GM21786 (cell line): ENCODE results near the gene KMT5C.
"Not testable (repeated sequence)": the region's sequence is repeated elsewhere in the genome, so short reads cannot be mapped to it uniquely, and the experiment has no call there.

Experiments used
- ATAC-seq: cut with Tn5 transposase; IDR thresholded peaks from one replicate; pipeline ENCODE4 v1.9.1; 2021; ENCODE audit not compliant: unreplicated experiment

KMT5C gene

DNA sequence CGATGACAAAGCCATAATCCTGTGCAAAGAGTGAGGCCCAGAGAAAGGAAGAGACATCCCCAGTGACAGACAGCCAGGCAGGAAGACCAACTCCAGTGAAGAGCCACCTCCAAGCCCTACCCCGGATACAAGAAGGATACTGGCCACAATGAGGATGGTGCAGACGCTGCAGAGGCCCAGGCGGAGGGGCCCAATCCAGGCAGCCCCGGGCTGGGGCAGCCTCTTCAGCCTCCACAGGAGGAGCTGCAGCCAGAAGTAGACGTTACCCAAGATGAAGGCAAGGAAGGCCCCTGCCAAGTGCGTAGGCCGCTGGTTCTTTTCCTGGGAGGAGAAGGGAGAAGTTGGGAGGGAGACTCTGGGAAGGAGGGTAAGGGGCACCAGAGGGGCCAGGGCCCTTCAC is 23.0 kb upstream of the KMT5C start:
- no peak for ATAC-seq

DNA sequence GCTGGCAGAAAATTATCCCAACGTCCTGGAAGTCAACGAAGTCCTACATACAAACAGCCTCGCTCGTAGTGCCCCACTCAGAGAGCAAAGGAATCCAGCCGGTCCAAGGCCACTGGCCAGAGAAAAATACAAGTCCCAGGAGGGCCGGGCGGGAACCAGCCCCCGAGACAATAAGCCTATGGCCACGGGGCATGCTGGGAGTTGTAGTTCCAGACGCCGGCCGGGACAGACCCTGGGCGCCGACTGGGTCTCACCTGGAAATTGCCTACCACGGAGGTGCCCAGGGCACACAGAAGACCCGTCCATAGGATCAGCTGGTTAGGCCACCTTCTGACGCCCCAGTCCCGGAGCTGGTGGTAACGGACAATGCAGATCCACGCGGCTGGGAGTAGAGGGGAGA is 19.9 kb upstream of the KMT5C start:
- no peak for ATAC-seq

DNA sequence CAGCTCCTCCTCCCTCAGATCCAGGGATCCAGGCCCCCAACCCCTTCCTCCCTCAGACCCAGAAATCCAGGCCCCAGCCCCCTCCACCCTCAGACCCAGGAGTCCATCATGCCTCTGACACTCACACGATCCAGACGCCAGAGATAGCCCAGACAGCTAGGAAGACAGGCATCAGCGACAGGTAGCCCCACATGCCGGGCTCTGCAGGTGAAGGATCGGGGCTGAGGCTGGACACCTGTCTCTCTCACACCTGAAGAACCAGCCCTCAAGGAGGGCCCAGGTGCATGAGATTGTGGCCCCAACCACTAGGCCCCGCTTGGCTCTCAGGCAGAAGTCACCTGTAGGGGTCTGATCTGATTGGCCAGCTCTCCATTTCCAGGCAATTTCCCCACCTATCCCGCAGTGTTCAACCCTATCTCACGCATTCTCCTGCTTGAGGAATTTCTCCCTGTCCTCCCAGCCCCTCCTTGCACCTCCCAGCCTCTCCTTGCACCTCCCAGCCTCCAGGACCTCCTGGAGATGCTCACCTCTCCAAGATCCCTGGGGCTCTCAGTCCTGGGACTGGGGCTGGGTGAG is 18.7 kb upstream of the KMT5C start:
- no peak for ATAC-seq

DNA sequence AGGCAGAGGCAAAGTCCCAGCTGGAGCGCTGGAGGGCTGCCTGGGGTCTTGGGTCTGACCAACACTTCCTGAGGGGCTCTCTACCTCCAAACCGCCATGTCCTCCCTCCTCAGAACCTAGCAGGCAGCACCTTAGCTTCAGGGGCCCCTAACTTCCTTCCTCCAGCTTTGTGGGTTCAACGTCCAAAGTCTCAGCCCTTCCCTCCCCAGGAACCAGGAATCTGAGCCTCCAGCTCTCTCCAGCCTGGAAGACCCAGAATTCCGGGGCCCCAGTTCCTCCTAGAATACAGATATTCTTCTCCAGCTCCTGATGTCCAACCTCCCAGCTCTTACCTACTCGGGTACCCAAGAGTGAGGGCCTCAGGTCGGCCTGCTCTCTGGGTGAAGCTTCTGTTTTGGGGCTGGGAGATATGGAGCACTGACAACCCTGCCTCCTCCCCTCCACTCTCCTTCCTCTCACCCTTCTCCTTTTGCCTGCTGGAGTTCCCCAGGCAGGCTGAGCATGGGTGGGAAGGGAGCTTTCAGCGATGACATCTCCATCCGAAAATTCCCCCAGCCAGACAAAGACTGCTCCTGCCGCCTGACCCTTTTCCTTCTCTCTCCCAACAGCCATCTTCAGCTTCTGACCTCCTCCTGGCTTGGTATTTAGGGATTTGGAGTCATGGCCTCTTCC is 18.1 kb upstream of the KMT5C start:
- ATAC-seq, result no peak

DNA sequence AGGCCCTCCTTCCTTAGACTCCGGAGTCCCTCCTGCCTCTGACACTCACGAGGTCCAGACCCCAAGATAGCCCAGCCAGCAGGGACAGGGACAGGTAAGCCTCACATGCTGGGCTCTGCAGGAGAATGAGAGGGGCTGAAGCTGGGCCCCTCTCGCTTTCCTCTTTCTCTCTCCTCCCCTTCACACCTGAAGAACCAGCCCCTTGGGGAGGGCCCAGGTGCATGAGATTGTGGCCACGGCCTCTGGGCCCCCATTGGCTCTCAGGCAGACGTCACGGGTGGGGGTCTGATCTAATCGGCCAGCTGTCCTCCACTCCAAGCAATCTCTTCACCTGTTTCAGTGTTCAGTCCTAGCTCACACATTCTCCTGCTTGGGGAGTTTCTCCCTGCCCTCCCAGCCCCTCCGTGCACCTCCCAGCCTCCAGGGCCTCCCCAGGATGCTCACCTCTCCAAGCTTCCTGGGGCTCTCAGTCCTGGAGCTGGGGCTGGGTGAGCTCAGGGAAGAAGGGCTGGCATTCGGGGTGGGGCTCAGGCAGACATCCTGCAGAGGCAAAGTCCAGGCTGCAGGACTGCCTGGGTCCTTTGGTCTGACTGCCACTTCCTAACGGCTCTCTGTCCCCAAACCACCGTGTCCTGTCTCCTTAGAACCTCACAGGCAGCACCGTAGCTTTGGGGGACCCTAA is 17.3 kb upstream of the KMT5C start:
- no peak for ATAC-seq

DNA sequence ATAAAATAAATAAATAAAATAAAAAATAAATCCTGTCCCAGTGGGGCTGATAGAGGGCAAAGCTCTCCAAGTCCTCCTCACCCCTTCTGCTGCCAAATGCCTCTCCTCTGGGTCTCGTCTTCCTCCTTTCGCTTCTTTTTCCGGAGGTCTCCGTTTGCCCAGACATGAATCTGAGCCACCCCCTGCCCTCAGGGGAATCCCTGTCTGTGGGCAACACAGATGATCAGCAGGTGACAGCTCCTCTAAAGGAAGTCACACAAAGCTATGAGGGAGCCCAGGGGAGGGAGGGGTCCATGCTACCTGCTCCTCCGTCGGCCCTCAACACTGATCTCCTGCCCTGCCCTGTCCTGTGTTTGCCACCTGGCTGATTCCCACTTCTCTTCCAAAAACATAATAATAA is 15.0 kb upstream of the KMT5C start:
- no peak for ATAC-seq

DNA sequence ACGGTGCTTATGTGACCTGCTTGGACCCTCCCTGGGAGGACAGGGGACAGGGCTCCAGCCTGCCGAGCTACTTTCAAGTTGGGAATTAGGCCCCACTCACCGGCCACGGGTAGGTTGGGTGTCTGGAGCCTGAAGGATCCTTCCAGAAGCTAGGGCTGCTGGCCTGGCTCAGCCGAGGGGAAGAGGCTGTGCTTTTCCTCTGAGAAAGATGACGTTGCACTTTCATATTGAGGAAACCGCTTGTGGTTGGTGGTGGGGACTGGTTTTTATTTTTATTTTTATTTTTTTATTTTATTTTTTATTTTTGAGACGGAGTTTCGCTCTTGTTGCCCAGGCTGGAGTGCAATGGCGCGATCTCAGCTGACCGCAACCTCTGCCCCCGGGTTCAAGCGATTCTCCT is 14.5 kb upstream of the KMT5C start, which contains the start of gene TMEM150B:
TMEM150B (minus strand) TSS at position 170 of the 400 bp plus-strand sequence. CDS start 4,305 bp downstream, outside the sequence.
- no peak for ATAC-seq

DNA sequence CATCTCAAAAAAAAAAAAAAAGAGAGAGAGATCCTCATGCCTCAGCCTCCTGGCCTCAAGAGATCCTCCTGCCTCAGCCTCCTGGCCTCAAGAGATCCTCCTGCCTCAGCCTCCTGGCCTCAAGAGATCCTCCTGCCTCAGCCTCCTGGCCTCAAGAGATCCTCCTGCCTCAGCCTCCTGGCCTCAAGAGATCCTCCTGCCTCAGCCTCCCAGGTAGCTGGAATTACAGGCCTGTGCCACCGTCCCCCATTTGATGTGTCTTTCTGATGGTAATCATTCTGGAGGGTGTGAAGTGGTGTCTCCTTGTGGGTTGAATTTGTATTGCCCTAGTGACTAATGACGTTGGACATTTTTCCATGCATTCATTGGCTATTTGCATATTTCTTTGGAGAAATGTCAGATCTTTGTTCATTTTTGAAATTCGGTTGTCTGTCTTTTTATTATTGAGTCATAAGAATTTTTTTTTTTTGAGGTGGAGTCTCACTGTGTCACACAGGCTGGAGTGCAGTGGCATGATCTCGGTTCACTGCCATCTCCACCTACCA is 10.8 kb upstream of the KMT5C start:
- not testable (repeated sequence) for ATAC-seq

DNA sequence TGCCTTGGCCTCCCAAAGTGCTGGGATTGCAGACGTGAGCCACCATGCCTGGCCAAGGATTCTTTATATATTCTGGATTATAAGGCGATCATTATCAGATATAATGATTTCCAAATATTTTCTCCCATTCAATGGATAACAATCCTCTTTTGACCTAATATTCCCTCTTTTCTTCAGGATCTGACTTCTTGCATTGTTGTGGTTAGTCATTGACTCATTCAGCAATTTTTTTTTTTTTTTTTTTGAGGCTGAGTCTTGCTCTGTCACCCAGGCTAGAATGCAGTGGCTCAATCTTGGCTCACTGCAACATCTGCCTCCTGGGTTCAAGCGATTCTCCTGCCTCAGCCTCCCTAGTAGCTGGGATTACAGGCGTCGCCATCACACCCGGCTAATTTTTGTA is 9.9 kb upstream of the KMT5C start:
- ATAC-seq, result not testable (repeated sequence)

DNA sequence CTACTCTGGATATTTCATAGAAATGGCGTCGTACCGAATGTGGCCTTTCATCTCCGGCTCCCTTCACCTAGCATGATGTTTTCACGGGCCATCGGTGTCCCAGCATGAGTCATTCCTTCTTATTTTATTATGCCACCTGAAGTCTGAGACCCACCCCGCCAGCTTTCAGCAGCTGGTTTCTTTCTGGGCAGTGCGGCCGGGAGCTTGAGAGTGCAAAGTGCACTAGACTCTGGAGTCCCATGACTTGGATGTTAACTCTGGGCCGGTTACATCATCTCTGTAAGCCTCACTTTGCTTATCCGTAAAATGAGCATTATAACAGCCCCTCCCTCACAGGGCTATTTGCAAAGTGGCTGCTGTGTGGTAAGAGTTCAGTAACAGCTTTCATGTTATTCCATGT is 5.8 kb upstream of the KMT5C start:
- ATAC-seq, result no peak

DNA sequence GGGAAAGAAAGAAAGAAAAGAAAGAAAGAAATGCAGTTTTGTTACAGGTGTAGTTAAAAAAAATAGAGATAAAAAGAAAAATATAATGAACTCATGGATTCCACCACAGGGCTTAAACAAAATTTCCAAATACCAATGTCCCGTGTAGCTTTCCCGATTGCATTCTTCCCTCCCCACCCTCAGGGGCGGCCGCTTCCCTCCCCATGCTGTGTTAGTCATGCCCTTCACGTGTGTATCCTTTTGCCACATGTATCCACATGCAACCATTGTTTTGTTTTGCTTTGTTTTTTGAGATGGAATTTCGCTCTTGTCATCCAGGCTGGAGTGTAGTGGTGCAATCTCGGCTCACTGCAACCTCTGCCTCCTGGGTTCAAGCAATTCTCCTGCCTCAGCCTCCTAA is 3.6 kb upstream of the KMT5C start:
- ATAC-seq, result no peak

DNA sequence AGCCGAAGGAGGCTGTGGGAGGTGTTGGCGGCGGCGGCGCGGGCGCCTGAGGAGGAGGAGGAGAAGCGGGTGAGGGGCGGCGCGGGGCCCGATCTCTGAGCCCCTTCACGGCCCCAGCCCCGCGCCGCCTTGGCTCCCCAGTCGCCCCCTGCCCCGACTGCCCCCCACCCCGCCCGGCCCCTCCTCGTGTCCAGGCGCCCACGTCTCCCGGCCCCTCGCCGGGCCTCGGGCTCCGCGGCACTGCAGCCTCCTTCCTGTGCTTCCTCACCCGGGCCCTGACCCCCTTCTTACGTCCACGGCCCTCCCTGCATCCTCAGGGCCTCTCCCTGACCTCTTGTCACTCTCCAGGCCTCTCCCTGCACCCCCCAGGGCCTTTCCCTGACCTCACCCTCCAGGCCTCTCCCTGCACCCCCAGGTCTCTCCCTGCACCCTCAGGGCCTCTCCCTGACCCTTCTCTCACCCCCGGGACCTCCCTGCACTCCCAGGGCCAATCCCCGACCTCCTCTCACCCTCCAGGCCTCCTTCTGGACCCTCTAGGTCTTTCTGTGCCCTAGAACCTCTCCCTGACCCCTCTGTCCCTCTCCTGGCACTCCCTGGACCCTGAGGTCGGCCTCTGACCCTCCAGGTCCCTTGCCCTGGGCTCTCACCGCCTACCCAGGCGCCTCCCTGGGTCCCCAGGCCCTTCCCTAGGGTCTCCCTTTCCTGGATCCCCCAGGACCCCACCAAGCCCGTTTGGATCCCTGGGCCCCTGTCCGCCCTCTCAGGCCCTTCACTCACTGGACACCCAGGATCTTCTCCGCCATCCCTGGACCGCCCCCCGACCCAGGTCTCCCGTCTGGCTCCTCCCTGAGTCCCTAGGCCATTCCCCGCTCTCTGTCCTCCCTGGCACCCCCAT is 460 bp downstream of the KMT5C start:
- no peak for ATAC-seq

DNA sequence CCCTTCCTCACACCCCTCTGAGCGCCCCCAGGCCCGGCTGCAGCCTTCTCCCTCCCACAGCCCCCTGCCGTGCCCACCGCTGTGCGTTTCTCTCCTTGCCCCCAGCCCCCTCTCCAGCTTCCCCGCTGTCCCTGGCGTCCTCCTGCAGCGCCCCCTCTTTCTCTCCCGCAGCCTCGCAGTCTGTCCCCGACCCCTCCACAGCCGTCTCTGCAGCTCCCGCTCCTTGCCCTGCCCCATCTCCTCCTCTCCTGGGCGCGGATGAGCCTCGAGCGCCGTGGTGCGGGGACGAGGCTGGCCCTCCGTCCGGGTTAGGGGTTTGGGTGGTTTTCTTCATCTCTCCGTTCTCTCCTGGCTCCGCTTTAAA is 1.1 kb downstream of the KMT5C start:
- ATAC-seq, result no peak

DNA sequence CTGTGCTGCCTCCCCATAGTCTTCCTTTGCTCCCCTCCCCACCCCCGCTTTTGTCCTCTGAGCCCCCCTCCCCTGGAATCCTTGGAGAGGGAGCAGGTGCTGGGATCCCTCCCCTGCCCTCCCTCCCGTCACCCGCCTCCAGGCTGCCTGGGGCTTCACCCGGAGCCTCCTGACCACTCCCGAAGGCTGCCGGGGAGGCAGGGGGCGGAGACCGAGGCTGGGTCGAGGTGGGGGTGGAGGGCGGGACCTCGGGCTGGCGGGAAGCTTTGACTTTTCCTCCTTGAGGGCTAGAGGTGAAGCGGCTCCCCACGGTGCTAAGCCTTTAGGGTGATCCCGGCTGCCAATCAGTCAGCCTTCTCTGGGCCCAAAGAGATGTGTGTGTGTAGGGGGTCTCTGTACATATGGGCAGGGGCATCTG is 1.5 kb downstream of the KMT5C start:
- no peak for ATAC-seq

DNA sequence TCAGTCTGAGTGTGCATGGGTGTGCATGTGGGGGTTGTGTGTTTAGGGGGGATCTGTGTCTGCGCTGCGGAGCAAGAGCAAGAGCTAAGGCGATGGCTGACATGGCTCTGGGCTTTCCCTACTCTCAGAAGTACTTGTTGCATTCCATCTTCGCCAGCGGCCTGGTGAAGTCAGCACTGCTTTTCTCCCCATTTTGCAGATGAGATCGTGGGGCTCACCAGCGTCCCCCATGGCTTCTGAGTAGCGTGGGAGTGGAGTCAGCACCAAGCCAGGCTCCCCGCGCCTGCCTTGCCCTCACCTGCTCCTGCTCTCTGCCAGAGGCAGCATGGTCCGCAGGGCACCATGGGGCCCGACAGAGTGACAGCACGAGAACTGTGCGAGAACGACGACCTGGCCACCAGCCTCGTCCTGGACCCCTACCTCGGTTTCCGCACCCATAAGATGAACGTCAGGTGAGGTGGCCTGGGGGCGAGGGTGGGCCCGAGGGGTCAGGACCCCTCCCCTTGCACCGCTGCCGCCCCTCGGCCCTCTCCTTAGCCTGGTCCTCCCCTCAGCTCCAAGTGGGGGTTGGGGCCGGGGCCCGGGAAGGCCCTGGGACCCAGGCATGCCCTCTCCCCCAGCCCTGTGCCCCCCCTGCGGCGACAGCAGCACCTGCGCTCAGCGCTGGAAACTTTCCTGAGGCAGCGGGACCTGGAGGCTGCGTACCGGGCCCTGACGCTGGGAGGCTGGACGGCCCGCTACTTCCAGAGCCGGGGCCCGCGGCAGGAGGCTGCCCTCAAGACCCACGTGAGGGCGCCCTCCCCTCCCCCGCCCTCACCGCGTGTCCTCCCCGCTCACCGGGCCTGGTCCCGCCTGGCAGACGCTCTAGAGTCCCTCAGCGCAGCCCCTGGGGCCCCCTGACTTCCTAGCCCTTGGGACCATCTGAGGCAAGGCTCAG is 2.2 kb downstream of the KMT5C start:
- ATAC-seq, result no peak

DNA sequence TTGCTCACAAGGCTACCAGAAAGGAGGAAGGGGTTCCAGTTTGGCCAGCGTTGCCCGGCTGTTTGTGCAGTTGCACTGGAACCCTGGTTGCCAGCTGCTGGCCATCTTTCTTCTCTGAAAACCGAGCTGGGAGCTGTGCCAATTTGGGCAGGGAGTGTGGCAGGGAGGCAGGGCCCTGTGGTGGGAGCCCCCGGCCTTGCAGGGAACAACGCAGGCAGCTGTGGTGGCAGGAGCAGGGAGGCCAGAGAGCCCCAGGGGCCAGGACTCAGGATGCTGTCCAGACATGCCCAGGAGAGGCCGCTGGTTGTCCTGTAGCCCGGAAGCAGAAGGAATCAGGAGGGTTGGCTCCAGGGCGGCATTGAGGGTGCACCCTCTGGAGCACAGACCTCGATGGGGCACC is 4.8 kb downstream of the KMT5C start:
- ATAC-seq, result no peak

DNA sequence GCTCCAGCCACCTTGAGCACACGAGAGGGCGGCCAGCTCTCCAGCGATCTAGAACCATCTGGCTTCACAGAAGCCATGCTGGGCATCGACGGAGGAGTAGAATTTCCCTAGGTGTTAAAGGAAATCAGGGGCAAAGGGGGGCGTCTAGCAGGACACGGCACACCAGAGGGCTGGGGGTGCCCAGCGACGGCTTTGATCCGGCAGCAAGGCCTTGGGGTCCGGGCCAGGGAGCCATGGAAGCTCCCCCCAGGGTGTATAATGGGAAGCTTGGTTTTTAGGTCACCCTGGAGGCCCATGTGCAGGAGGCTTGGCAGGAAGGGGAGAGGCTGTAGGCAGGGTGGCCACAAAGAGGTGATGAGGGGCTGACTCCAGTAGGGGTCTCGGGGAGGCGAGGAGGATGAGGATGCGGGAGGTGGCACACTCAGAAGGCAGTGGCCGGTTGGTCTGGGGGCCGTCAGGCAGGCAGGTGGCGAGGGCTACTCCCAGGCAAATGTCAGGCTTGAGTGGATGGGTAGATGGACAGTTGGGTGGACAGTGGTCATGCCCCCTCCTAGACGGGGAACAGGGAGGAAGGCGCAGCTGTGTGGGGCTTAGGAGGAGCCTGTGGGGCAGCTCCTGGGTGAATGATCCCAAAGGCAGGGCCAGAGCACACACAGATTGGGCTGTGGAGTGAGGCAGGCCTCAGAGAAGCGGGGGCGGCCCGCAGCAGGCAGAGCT is 5.6 kb downstream of the KMT5C start:
- no peak for ATAC-seq

DNA sequence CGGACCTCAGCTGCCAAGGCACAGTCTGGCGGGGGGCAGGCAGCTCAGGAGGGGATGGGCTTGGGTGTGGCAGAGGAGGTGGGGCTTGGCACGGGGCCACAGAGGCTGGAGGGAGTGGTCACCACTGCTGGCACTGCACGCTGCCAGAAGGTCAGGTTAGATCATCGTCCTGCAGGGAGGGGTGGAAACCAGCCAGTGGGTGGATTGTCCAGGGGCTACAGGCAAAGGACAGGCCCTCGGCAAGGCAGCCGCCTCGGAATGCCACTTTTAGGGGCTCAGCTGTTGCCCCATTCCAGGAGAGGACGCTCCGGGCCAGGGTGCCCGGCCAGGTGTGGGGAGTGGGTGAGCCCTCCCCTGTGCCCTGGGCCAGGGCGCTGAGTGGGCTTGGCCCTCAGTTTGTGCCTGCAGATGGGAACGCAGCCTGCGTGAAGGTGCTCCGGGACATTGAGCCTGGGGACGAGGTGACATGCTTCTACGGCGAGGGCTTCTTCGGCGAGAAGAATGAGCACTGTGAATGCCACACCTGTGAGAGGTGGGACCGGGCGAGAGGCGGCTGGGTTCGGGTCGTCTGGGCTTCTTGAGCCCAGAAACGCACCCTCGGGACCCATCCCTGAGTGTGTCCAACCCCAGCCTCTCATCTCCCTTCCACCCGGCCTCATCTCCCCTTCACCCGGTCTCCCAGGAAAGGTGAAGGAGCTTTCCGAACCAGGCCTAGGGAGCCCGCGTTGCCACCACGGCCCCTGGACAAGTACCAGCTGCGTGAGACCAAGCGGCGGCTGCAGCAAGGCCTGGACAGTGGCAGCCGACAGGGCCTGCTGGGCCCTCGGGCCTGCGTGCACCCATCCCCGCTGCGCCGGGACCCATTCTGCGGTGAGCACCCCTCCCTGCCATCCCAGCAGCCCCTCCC is 6.4 kb downstream of the KMT5C start:
- no peak for ATAC-seq
